Mucosa of gallbladder (tissue), 1 donor: ENCODE results near the gene CPO. TPM values are rescaled to one million over a fixed set of nuclear protein-coding genes. Genes with fewer than 3 reads are reported as not detected.

Source experiments
- DNase-seq: peaks from one replicate; pipeline ENCODE4 v3.0.0-alpha.2; 2020; ENCODE audit warnings: low spot score
- total RNA-seq: library from RNA; stranded (reverse); gene quantifications from one replicate; pipeline ENCODE4 v1.2.1, GENCODE V29; 2021
- donor health status: DM: no; HTN: no; CAD: no.

Gene CPO
- total RNA-seq, 1 donor from 2014 or later = 0.23 TPM

GRCh38 chr2:207012461-207012860 is 73.1 kb downstream of the CPO start:
- DNase-seq = no peak

- no peak for DNase-seq
Measured at GRCh38 chr2:207014424-207014823, 75.1 kb downstream of the CPO start.

- no peak for DNase-seq
Measured at GRCh38 chr2:207015901-207016300, 76.6 kb downstream of the CPO start.

Other genes with a start within 250 kb of the CPO start
- gene DYTN, start 221.1 kb upstream of the CPO start, total RNA-seq = not detected
- 2.4 TPM for gene MDH1B, start 174.2 kb upstream of the CPO start, total RNA-seq
- gene FASTKD2, start 173.9 kb upstream of the CPO start, total RNA-seq = 16.9 TPM
- gene KLF7, start 226.4 kb downstream of the CPO start, total RNA-seq = 32.8 TPM